Gastroesophageal sphincter (tissue), 4 donors: ENCODE data around the gene GLE1. TPM values are rescaled to one million over a fixed set of nuclear protein-coding genes. Genes with fewer than 3 reads are reported as not detected.
"Not testable (repeated sequence)": the region's sequence is repeated elsewhere in the genome, so short reads cannot be mapped to it uniquely, and the experiment has no call there.

ENCODE experiments used
- ATAC-seq: fragments of 150-250 bp; one replicate; pipeline ENCODE4 v1.9.1; 2016; ENCODE audit warnings: mild to moderate bottlenecking, moderate library complexity
- H3K27ac ChIP-seq, 4 donors: fragments of 200-600 bp; sonication (generic) in 3 of 4; 1 replicate in 3 of 4; 2 replicates in 1 of 4; pipeline ENCODE4 v1.5.1; 2016 to 2019
- H3K27me3 ChIP-seq: fragments of 200-600 bp; sonication (generic); one replicate; pipeline ENCODE4 v1.5.1; 2019
- H3K36me3 ChIP-seq, 2 donors: fragments of 200-600 bp; sonication (generic); one replicate each; pipeline ENCODE4 v1.5.1; 2019; ENCODE audit warnings: control low read depth in 1 of 2
- H3K4me1 ChIP-seq, 3 donors: fragments of 200-600 bp; sonication (generic); 1 replicate in 2 of 3; 2 replicates in 1 of 3; pipeline ENCODE4 v1.5.1; 2016 to 2019; ENCODE audit warnings: control low read depth in 2 of 3
- H3K4me3 ChIP-seq, 2 donors: fragments of 200-600 bp; sonication (generic); one replicate each; pipeline ENCODE4 v1.5.1; 2019; ENCODE audit warnings: mild to moderate bottlenecking in 1 of 2, moderate library complexity in 1 of 2
- H3K9me3 ChIP-seq, 3 donors: fragments of 200-600 bp; sonication (generic); one replicate each; pipeline ENCODE4 v1.5.1; 2017 to 2019; ENCODE audit warnings: control low read depth in 2 of 3
- CTCF ChIP-seq, 4 experiments: fragments of 200-600 bp in 2 of 4; fragments of 450-650 bp in 2 of 4; sonication (generic) in 1 of 4; IDR thresholded peaks; one replicate each; pipeline ENCODE4 v1.5.1; 2017 to 2019; ENCODE audit warnings: antibody characterized with exemption in 4 of 4, mild to moderate bottlenecking in 2 of 4, moderate library complexity in 2 of 4
- EP300 ChIP-seq: sonication (generic); formaldehyde crosslinking; IDR thresholded peaks from one replicate; pipeline ENCODE4 v1.6.1; 2017; ENCODE audit warnings: antibody characterized with exemption, mild to moderate bottlenecking
- POLR2A ChIP-seq, 2 donors: fragments of 450-650 bp; IDR thresholded peaks; one replicate each; pipeline ENCODE4 v1.6.1; 2017; ENCODE audit warnings: antibody characterized with exemption in 2 of 2, mild to moderate bottlenecking in 2 of 2, moderate library complexity in 1 of 2
- POLR2AphosphoS5 ChIP-seq: sonication (generic); formaldehyde crosslinking; IDR thresholded peaks from one replicate; pipeline ENCODE4 v1.6.1; 2017; ENCODE audit warnings: antibody characterized with exemption
- WGBS, 2 donors: methylation state at CpG; one replicate each; pipeline ENCODE4 v1.1.5; 2018; ENCODE audit warnings: low coverage in 1 of 2; 5-methylcytosine and 5-hydroxymethylcytosine counted together
- total RNA-seq, 4 donors: library from RNA; depleted of rRNA; stranded (reverse); fragments of >200 nt; gene quantifications; one replicate each; pipeline ENCODE4 v1.1.0, GENCODE V29; 2016

GLE1 gene
- total RNA-seq, 4 donors from 2014 or later, result 18.7 to 32.4 (median 26.9) TPM

- Histone ChIP-seq H3K36me3 (peaks cover 0 to 62% of the 10 kb centered on the region in 2 donors), H3K9me3 (no peaks in the 10 kb centered on the region), H3K4me1 (peaks cover 0 to 10% (median 6%) of the 10 kb centered on the region in 3 donors), H3K4me3 (no peak overlapping the region), H3K27ac (no peak overlapping the region), H3K27me3 (no peaks in the 10 kb centered on the region)
- WGBS, 2 donors, result 80 to 94% methylated on average over 8 to 10 of the region's 15 CpGs
- no peak for ATAC-seq
- TF ChIP-seq POLR2A (IDR thresholded peaks at IDR 0.05) (no peak), EP300 (no peak), POLR2AphosphoS5 (no peak), CTCF (IDR thresholded peaks at IDR 0.05) (no peak)
These were observed 4.6 kb upstream of the GLE1 start for GRCh38 chr9:128499920-128500319.

GRCh38 chr9:128503415-128503825 is 1.1 kb upstream of the GLE1 start:
- not testable (repeated sequence) for H3K27me3 ChIP-seq, ATAC-seq, H3K9me3 ChIP-seq
- 36 to 70% methylated on average over 6 to 14 of the region's 14 CpGs for WGBS, 2 donors
- peaks cover 0 to 24% (median 16%) of the 10 kb centered on the region in 3 donors for H3K4me1 ChIP-seq
- peaks cover 0 to 30% of the 10 kb centered on the region in 2 donors for H3K36me3 ChIP-seq
- peak overlapping the region in 1 of 4 donors; percentile 82 for H3K27ac ChIP-seq
- H3K4me3 ChIP-seq, result peak overlapping the region in 1 of 2 donors; percentile 91

GRCh38 chr9:128503870-128504269 is 649 bp upstream of the GLE1 start:
- peak overlapping the region; percentile 49 to 91 for H3K4me3 ChIP-seq
- H3K27ac ChIP-seq, result peak overlapping the region in 3 of 4 donors; percentile 82 to 92 (median 90)
- ATAC-seq, result no peak
- H3K36me3 ChIP-seq, result peaks cover 0 to 28% of the 10 kb centered on the region in 2 donors
- no peaks in the 10 kb centered on the region for H3K27me3 ChIP-seq
- peaks cover 0 to 24% (median 16%) of the 10 kb centered on the region in 3 donors for H3K4me1 ChIP-seq
- H3K9me3 ChIP-seq, result no peaks in the 10 kb centered on the region
- TF ChIP-seq EP300, result no peak
- 13 to 15% methylated on average over 6 to 11 of the region's 11 CpGs for WGBS, 2 donors

- H3K9me3 ChIP-seq, result no peaks in the 10 kb centered on the region
- WGBS, 2 donors, result 26 to 29% methylated on average over 6 of the region's 6 CpGs
- H3K4me1 ChIP-seq, result peaks cover 0 to 24% (median 16%) of the 10 kb centered on the region in 3 donors
- H3K27ac ChIP-seq, result peak overlapping the region in 3 of 4 donors; percentile 82 to 92 (median 90)
- TF ChIP-seq POLR2A (IDR thresholded peaks at IDR 0.05) (no peak), EP300 (no peak), POLR2AphosphoS5 (no peak), CTCF (IDR thresholded peaks at IDR 0.05) (no peak)
- no peaks in the 10 kb centered on the region for H3K27me3 ChIP-seq
- ATAC-seq, result no peak
- H3K4me3 ChIP-seq, result peak overlapping the region; percentile 49 to 91
- peaks cover 0 to 28% of the 10 kb centered on the region in 2 donors for H3K36me3 ChIP-seq
These were observed 871 bp downstream of the GLE1 start for GRCh38 chr9:128505414-128505765.

- H3K27ac ChIP-seq, H3K4me3 ChIP-seq, H3K9me3 ChIP-seq, H3K27me3 ChIP-seq, ATAC-seq: not testable (repeated sequence)
- Histone ChIP-seq H3K4me1 (peaks cover 0 to 24% (median 16%) of the 10 kb centered on the region in 3 donors), H3K36me3 (peaks cover 0 to 28% of the 10 kb centered on the region in 2 donors)
- 75 to 84% methylated on average over 7 to 12 of the region's 12 CpGs for WGBS, 2 donors
These were observed 1.4 kb downstream of the GLE1 start for GRCh38 chr9:128505906-128506305.

- no peak for ATAC-seq
- no peaks in the 10 kb centered on the region for H3K9me3 ChIP-seq
- TF ChIP-seq POLR2AphosphoS5, result no peak
- TF ChIP-seq CTCF (IDR thresholded peaks at IDR 0.05), result no peak
- no peak for TF ChIP-seq POLR2A (IDR thresholded peaks at IDR 0.05)
- TF ChIP-seq EP300, result no peak
- no peak overlapping the region for H3K27ac ChIP-seq
- H3K27me3 ChIP-seq, result no peaks in the 10 kb centered on the region
- 93 to 98% methylated on average over 8 to 9 of the region's 9 CpGs for WGBS, 2 donors
- no peak overlapping the region for H3K4me3 ChIP-seq
- peaks cover 0 to 92% of the 10 kb centered on the region in 2 donors for H3K36me3 ChIP-seq
- H3K4me1 ChIP-seq, result no peaks in the 10 kb centered on the region
These were observed 8.3 kb downstream of the GLE1 start for GRCh38 chr9:128512820-128513219.
